HG03175 (cell line): ENCODE measurements around the gene TSC2.
"Not testable (repeated sequence)": the region's sequence is repeated elsewhere in the genome, so short reads cannot be mapped to it uniquely, and the experiment has no call there.

ENCODE experiments used
- ATAC-seq: cut with Tn5 transposase; IDR thresholded peaks from one replicate; pipeline ENCODE4 v1.9.1; 2021; ENCODE audit warnings: mild to moderate bottlenecking, moderate library complexity; ENCODE audit not compliant: unreplicated experiment

TSC2 gene

DNA sequence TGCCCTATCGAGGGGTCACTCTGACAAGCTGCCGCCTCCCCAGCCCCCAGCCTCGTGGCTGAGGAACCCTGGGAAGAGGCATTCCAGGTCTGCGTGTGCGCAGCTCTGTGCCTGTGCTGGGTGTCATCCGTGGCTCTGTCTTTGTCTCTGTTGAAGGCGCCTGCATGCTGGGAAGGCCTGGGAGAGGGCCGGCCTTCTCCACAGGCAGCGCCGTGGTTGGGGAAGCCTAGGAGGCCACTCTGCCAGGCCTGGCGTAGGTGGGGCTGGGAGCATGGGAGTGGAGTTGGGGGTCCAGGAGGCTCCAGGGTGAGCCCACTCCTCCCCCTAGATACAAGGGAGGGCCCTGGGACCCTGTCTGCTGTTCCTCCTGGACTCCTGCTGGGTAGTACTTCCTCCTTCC lies 17.7 kb upstream of the TSC2 start:
- ATAC-seq, result no peak

- ATAC-seq, result no peak
Measured at GRCh38 chr16:2031081-2031577, 16.7 kb upstream of the TSC2 start.

- no peak for ATAC-seq
Measured at GRCh38 chr16:2032285-2033056, 15.3 kb upstream of the TSC2 start.

- no peak for ATAC-seq
Measured at GRCh38 chr16:2033057-2033908, 14.5 kb upstream of the TSC2 start.

- not testable (repeated sequence) for ATAC-seq
Measured at GRCh38 chr16:2033909-2034695, 13.7 kb upstream of the TSC2 start.

DNA sequence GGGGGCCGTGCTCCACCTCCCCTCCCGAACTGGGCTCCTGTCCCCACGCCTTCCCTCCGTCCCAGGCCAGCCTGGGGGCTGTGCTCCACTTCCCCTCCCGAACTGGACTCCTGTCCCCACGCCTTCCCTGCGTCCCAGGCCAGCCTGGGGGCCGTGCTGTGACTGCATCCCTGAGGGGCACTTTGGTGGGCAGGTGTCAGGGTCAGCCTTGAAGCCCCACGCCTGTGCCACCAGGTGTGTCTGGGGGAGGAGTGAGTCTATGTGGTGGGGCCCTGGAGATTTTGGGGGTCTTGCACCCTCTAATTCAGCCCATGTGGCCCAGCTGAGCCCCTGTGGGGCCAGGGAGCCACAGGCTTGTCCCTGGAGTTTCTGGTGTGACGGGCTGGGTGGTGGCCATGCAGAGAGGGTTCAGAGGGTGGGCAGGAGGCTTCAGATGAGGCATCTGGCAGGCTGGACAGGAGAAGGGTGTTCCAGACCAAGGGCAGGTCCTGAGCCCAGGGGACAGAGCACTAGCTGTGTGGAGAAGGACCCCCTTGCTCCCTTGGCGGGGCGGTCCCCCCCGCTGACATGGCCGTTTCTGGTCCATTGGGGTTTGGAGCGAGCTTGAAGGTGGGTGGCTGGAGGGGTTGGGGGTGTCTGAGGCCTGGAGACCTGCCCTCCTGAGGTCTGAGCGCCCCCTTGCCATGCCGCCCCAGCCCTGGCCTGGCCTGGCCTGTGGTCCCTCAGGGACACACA lies 12.9 kb upstream of the TSC2 start:
- ATAC-seq, result no peak

GRCh38 chr16:2035431-2036199 lies 12.2 kb upstream of the TSC2 start:
- ATAC-seq, result no peak

- ATAC-seq, result no peak
Measured at GRCh38 chr16:2036200-2036966, 11.4 kb upstream of the TSC2 start.

DNA sequence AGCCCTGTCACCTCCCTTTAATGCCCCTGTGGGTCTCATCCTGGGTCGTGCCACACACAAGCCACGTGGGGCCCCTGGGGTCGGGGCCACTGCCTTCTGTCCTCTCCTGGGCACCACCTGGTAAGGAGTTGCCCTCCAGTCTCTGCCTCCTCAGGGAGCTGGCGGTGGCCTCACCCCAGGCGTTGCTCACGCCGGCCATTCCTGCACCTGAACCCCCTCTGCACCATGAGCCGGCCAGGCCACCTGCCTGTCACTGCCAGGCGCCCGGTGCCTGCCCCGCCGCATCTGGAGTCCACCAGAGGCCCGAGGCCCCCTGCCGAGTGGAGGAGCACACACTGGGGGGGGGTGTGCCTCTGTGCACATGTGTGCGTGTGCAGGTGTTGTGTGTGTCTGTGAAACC lies 10.7 kb upstream of the TSC2 start:
- ATAC-seq, result no peak

- ATAC-seq, result no peak
Measured at GRCh38 chr16:2037647-2038381, 10.0 kb upstream of the TSC2 start.

DNA sequence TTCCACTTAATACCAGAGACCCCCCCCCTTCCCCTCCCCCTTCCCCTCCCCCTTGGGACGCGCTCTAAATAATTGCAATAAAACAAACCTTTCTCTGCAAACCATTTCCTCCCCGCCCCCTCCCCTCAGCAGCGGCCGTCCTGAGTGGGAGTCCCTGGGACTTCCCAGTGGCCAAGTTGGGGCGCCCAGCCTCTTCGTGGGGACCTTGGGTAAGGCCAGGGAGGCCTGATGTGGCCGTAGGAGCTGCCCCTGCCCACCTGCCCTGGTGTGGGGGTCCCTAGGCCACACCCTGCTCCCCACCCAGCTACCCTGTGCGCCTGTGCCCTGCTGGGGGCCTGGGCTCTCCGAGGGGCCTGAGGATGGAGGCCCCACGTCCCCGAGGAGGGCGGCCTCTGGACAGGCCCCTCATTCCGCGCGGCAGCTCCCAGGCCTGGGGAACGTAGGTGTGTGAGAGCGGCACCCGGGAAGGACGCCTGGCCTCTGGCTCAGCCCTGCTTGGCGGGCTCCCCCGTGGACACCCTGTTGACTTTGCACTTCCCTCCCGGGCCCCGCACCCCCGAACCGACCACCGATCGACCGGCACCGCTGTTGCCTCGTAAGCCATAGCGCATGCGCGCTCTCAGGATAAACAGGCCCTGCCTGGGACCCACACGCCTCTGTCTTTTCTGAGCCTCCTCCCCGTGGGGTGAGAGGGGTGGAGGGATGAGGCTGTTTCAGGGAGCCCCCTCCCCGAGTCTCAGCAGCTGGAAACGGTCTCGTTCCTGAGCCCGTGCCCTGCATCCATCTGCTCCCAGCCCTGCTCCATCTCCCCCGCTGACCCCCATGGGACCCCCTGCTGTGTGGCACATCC lies 9.2 kb upstream of the TSC2 start:
- no peak for ATAC-seq

GRCh38 chr16:2039274-2040031 lies 8.3 kb upstream of the TSC2 start:
- no peak for ATAC-seq

DNA sequence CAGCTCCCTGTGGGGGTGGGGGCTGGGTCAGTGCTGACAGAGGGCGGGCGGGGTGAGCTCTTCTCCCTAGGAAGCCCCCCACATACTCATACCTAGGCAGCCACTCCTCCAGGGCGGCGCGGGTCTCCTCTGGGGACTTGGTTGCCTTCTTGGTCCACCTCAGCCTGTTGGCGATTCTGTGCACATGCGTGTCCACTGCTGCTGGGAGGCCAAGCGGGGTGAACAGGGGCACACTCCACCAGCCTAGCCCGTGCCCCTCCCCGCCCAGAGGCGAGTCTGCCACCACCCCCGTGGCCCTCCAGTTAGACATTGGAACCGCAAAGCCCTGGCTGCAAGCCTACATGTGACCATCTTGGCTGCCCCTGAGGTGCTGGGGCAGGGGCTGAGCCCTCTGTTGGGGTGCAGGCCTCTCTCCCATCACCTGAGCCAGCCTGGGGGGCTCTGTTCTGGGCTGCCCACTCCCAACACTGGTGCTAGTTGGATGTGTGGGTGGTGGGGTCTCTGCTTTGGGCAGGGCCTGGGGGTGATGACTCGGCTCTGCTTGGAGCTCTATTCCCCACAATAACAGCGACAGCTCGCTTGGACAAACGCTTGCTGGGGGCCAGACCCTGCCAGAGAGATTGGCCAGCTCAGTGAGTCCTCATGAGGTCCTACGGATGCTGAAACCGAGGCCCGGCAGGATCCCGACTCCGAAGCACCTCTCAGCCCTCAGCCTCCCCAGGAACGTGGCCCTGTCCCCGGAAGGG lies 7.6 kb upstream of the TSC2 start:
- ATAC-seq, result no peak

- no peak for ATAC-seq
Measured at GRCh38 chr16:2040787-2041522, 6.8 kb upstream of the TSC2 start.
